ENCODE results near the gene RSPH9.
A peak's percentile ranks its signal among the peaks of the same experiment; 100 is the strongest.
"Not testable (repeated sequence)": the region's sequence is repeated elsewhere in the genome, so short reads cannot be mapped to it uniquely, and the experiment has no call there.

RSPH9 gene

DNA sequence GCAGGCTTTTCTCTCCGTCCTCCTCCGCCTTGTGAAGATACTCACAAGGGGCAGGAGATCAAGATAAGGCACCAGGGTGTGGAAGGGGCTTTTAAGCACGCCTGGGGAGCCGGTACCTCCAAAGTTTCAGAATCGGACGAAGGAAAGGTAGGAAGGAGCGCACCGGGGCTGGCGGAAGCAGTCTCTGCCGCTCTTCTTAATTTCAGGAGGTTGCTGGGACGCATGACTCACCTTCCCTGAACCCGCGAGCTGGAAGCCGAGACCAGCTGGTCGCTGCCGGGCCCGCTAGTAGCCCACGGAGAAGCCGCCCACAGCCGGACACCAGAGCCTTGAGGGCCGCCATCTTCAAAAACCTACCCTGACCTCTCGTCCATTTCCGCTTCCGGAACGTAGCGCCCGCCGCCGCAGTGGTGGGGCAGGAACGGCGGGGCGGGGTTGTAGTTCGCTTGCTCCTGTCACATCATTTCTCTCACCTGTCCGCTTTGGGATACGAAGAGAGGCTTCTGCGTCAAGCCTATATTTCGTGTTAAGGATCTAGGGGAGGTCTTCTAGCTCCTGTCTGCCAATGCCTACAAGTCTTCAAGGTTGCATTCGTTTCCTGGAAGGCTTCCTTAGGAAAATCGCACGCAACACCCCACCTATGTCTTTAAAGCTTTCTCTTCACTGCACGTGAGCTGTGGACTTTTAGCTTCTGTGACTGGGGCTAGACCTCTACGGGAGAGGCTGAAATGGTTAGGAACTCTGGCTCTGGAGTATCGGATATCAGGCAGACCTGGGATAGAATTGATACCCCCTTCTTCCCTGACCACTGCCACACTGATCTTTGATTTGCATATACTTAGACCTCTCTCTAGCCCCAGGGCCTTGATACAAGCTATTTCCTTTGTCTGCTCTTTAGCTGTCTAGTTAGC is 42.9 kb downstream of the RSPH9 start, which contains the start of gene MRPS18A:
TSS of gene MRPS18A (minus strand) at position 355 of the 911 bp plus-strand sequence. CDS start at position 343, 12 bp downstream.
- DNase-seq (ENCODE audit: low spot score) = peak; percentile 76

DNA sequence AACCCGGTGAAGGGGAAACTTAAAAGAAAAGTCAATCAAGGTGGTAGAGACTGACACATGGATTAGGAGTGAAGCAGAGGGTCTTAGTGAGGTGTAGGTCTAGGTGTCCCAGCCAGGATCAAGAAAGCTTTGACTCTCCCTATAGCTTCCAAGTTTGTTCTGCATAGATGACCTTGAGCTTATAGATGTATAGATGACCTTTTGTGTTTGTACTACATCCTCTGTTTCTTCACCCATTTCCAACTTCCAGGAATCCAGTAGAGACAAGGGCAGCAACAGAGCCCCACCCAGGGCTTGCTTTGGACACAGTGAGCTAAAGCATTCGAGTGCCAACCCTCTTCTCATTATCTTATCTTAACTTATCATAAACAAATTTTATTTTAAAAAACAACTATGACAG is 44.6 kb downstream of the RSPH9 start:
- no peak for DNase-seq (ENCODE audit: low spot score)

DNA sequence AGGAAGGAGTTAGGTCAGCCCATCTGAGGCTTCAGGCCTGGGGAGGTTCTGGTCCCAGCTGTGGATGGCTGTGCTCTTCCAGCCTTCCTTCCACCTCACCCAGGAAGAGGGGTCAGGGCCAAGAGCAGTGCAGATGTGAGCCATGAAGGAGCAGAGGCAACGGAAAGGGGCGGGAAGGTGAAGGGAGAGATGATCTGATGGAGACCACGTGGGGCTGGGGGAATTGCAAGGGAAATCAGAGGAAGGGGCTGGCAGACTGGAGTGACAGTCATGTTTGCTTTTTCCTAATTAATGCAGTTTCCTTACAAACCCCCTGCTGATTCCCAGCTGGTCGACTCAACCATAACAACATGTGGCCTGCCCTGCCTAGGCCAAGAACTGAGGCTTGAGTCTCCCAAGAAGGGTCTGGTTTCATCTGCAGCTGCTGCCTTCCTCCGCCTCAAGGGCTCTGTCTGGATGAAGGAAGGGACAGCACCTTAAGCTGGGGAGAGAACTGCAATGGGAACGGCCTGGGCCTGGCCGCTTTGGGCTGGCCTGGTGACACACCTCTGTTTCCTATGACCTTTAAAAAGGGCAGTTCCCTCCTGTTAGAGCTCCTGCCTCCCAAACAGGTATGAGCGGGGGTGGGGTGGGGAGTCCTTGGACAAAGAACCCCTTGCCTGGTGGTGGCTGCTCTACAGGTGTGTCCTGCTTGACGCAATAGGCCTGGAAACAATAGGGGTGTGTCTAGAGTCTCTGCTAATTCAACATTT is 50.6 kb downstream of the RSPH9 start:
- DNase-seq (ENCODE audit: low spot score) = no peak

DNA sequence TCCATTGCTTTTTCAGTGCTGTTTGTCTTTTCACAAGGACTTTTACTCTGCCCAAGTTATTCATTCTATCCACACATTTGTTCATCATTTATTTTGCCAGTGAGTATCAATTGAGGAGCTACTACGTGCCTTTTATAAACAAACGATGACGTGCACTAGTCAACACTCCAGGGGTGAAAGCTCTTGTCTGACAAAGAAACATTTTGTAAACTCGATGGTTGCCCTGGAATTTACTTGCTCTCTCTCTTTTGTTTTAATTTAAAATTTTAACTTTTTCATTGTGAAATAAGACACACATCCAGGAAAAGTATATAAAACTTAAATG is 51.1 kb downstream of the RSPH9 start:
- DNase-seq (ENCODE audit: low spot score) = no peak

DNA sequence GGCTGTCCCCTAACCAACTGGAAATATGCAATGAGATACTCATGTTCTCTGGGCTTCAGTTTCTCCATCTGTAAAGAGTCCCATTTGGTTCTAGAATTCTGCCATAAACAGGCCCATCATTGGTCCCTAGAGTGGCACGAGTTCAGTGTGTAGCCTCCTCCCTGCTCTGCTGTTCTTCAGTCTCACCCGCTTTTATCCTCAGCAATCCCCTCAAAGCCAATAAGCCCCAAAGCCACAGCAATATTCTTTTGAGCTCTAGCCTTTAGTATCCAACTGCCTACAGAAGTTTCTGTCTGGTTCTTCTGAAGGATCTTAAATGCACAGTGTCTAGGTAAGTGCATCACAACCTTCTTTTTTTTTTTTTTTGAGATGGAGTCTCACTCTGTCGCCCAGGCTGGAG is 52.6 kb downstream of the RSPH9 start:
- DNase-seq (ENCODE audit: low spot score) = no peak

DNA sequence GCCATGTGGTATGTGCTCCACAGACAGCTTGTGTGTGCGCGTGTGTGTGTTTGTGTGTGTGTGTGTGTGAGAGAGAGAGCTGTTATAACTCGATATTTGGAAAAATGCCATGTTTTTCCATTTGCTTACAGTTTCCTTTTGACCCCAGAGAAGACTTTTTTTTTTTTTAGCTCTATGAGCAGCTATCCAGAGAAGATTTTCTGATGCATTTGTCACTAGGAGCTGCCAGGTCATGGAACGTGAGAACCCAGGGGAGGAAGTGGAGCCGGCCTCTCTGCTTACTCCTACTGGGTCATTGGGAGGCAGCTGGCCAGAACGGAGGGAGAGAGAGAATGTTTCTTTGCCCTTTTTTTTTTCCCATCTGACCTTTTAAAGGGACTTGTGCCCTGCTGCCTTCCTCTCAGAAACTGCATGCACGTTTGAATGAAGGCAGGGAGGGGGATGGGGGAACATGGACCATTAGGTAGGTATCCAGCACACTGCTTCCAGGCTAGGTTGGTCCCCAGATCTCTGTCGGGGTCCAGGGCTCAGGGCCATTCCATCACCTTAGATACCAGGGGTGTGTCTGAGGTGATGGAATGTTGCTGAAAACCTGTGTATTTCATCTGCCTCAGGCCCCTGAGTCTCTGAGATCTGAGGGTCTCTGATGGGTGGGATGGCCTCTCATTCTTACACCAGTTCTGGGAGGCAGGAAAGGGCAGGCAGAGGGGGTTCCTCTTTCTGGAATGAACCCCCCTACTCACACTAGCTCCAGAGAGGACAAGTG is 53.9 kb downstream of the RSPH9 start:
- no peak for DNase-seq (ENCODE audit: low spot score)

DNA sequence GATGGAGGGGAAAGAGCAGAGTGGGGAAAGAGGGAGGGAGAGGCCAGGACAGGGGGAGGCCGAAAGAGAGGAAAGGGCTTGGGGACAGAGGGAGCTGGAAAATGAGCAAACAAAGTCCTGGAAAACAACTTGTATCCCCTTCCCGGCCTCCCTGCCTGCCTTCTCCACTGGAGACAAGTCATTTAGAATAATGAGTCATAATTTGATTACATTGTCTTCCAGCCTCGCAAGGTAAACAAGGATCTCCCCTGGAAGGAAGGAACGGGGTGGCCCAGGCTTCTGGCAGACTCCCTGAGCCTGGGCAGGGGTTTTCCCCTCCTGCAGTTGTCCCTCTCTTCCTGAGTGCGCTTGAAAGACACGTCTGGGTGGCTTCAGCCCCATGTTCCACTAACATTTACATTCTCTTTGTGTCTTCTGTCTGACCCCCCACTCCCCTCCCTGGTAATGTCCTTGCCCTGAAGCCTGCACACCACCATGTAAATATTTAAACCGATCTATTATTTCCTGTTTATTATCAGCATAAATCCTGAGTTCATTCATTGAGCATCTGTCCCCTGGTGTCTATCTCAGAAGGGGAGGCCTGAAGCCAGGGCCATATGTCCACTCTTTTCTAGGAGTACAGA is 54.8 kb downstream of the RSPH9 start:
- no peak for DNase-seq (ENCODE audit: low spot score)

DNA sequence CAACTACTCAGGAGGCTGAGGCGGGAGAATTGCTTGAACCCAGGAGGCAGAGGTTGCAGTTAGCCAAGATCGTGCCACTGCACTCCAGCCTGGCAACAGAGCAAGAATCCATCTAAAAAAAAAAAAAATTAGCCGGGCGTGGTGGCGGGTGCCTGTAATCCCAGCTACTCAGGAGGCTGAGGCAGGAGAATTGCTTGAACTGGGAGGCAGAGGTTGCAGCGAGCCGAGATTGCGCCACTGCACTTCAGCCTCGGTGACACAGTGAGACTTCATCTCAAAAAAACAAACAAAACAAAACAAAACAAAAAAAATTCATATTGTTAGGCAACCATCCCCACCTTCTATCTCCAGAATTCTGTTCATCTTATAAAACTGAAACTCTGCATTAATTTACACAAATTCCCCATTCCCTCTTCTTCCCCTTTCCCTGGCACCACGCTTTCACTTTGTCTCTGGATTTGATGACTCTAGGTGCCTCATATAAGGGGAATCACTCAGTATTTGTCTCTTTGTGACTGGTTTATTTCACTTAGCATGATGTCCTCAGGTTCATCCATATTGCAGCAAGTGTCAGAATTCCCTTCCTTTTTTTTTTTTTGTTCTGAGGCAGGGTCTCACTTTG is 56.2 kb downstream of the RSPH9 start:
- DNase-seq (ENCODE audit: low spot score) = not testable (repeated sequence)

DNA sequence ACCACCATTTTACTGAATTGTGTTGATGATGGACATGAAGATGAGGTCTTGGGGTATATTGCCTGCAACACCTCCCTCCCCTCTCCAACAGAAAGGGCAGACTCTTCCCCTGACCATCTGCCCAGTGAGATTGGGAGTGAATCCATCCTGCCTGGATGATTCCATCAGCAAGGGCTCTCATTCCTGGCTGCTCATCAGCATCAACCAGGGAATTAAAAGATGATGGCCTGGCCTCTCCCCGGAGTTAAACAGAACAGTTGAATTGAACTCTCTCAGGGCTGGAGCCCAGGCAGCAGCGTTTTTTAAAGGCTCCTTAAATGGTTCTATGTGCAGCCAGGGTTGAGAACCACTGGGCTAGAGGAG is 57.3 kb downstream of the RSPH9 start:
- no peak for DNase-seq (ENCODE audit: low spot score)

DNA sequence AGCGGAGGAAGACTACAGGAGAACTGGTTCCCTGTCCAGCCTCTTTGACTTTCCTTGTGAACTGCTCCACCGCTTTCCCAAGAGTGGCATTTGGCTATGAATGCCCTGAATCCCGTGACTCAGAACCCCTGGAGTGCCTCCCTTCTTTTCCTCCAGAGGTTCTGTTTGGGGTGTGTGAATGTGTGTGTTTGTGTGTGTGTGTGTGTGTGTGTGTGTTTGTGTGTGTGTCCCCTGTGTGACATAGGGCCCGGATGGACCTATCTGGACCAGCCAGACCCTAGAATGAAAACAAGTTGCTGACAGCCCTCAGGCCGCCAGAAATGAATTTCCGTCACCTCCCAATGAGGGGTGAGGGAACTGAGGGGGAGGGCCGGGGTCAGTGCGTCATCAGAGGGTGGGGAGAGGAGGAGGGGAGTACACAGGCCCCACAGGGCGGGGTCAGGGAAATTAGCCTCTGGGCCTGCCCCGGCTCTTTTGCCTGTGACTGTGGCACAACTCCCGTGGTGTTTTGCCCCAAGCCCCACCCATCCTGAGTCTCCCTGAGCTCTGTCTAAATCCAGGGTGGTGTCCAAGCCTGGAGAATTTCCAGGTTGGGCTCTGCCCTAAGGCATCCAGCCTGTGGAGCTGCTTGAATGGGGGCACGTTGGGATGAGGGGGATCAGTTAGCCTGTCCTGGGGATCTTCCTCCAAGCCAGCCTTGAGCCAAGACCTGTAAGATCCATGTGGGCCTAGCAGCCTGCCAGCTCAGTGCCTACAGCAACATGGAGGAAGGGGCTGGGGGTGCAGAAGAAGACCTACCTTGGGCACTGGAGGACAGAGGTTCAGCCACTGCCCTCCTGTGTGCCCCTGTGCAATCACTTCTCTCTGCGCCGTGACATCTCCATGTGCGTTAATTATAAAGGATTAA is 58.0 kb downstream of the RSPH9 start:
- DNase-seq (ENCODE audit: low spot score) = peak; percentile 73

DNA sequence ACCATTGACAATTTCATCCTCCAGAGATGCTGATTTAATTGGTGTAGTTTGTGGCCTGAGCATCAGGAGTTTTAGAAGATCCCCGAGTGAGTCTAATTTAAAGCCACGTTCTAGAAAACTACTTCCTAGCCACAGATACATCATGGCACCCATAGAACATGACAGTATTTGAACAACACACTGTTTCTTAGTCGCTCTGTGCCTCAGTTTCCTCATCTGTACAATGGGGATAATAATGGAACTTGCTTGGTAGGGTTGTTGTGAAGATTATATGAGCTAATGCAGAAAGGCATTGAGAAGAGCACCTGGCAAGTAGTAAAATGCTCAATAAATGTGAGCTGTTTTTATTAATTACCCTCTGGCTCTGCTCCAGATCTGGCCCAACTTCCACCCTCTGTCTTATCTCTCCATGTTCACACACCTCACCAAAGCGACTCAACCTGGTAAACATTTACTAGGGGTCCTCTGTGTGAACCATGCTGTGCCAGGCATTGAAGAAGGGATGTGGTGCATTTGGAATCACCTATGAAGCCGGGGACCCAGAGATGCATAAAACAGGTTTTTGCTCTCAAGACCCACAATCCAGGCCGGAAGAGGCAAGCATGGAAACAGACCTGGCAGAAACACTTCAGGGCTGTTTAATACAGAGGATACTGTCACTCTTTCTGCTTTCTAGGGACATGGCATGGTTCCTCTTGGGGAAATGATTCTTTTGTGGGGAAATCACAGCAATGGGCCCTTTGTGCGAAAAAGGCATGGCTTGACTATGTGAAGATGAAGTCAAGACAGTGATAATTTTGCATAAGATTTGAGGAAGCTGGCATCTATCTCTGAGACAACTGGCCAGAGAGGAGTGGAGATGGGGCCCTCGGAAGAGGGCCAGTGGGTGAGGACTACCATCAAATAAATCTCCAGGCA is 58.9 kb downstream of the RSPH9 start:
- peak; percentile 22 for DNase-seq (ENCODE audit: low spot score)

DNA sequence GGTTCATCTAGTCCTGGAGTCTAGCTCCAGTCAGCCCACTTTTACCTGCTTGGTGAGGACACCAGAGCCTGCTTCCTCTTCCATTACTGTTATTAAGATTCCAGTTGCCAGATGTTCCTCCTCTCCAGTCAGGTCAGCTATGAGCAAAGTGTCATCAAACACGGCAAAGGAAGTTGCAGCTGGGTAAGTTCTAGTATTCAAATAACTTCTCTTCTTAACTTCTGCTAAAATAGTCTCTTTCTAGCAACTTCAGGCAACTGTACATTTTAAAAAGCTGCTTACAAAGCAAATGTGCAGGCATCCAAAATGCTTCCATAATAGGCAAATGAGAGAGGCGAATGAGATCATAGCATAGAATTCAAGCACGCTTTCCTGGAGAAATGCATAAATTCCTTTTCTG is 61.2 kb downstream of the RSPH9 start:
- DNase-seq (ENCODE audit: low spot score) = no peak

DNA sequence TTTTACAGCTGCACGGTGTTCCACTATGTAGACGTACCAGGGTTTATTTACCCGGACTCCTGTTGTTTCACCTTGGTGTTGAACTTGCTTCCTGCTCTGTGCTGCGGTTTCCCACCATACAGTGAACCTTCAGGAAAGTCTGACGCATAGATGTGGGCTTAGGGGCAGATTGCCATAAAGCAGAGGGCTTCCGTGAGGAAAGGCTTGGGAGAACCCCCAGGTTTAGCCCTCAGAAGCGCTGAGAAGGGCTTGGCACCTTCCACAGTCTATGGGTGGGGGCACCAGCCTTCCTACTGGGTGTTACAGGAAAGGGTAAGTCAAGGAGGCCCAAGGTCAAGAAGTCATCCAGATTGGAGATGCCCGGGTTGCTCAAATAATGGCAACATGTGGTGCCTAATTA is 62.0 kb downstream of the RSPH9 start:
- no peak for DNase-seq (ENCODE audit: low spot score)

DNA sequence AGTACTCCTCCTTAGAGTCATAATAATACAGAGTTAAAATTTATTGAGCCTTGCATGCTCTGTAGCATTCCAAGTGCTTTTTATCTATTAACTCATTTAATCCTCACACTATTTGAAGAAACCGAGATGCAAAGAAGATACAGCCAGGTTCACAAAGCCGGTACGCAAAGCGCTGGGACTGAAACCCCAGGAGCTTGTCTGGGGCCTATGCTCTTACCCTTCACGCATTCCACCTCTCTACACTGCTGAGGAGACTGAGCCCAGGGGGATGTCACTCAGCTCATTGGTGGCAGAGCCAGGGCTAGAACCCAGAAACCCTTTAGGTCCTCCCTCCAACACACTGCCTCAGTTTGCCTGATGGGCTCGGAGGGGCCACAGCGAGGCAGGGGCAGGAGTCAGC is 62.4 kb downstream of the RSPH9 start:
- no peak for DNase-seq (ENCODE audit: low spot score)

DNA sequence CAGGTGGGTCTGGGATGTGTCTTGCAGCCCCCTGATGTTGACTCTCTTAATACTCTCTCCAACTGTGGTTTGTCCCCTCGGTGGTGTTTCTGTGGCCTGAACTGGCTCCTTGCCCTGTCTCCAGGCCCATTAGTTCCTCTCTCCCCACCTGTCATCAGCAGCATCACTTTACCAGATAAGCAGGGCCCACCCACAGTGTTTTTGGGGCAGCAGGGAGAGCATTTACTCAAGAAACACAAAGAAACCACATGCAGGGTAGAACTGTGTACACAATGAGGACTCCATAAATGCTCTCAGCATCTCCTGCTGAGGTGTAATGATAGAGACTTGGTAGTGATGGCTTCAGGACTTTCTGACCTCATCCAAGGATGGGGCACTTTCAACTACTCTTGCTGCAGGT is 62.9 kb downstream of the RSPH9 start:
- no peak for DNase-seq (ENCODE audit: low spot score)

DNA sequence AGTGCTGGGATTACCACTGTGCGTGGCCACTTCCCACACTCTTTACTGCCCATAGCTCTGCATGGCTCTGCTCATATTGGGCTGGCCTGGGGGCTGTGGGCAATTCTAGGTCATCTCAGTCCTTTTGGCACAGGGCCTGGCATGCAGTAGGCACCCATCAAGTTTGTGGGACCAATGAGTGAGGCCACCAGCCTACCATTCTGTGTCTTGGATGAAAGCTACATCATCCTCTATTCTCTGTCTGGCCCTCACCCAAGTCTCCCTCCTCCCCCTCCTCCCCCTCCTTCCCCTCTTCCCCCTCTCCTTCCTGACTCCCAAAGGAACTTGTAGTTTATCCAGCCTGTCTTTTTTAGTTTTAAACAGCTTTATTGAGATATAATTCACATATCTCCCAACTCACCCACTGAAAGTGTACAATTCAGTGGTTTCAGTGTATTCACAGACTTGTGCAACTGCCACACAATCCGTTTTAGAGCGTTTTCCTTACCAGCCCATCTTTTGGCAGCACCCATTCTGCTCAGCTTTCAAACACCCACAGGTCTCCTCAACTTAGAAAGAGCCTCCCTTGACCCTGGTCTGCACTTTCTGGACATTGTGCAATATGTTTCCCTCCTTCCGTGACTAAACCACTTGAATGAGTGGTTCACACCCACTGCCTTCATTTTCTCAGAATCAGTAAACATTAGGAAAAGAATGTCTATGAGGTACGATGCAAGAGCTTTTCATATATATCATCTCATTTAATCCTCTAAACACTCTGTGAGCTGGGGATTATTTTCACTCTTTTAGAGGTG is 64.2 kb downstream of the RSPH9 start:
- no peak for DNase-seq (ENCODE audit: low spot score)

DNA sequence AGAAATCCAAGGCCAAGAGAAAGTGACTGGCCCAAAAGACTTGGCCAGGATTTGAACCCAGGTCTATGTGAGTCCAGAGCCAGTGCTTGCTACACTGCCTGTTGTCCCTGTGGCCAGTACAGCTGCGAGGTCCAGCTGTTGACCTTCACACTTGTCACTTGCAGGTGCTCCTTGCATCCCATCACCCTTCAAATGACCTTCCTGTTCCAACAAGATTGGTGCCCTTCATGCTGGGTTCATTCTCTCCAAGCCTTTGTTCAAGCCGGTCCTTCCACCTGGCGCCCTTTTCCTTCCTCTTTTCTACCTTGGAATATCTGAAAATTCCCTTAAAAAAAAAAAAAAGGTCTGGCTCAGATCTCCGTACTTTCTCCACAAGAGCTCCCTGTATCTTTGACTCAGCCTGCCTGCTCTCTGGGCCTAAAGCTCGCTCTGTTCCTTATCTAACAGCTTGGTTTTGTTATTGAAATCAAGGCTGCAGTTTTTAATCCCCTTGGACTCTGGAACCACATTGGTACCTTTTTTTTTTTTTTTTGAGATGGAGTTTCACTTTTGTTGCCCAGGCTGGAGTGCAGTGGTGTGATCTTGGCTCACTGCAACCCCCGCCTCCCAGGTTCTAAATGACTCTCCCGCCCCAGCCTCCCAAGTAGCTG is 64.9 kb downstream of the RSPH9 start:
- DNase-seq (ENCODE audit: low spot score) = no peak

DNA sequence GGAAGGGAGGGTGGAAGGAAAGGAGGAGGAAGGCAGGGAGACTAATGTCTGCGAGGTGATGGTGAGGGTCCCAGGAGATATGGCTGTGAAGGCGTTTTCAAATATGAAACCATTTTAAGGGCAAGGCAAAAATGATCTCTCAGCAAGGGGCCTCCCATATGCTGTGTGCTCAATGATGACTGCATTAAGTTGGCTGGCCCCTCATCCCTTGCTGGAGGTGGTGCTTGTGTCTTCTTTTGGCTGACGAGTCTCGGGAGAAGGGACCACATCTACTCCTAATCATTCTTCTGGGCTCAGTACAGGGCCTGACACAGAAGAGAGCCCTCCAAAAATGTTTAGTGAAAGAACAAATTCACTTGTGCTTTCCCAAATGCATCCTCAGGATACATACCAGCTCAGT is 65.7 kb downstream of the RSPH9 start:
- DNase-seq (ENCODE audit: low spot score) = no peak

Measured in hematopoietic multipotent progenitor cell treated with erythropoietin and hydrocortisone succinate and interleukin-3 and kit ligand, for 15 days (in vitro differentiated cells).